ENCODE data around the gene FBXO3. TPM values are rescaled to one million over a fixed set of nuclear protein-coding genes. Genes with fewer than 3 reads are reported as not detected.

The FBXO3 gene
- total RNA-seq, 1 experiment from 2014 or later = 27.2 TPM

GRCh38 chr11:33712436-33712835 lies 61.9 kb downstream of the FBXO3 start:
- BruUV-seq (replicated peaks) = no TSS peak

DNA sequence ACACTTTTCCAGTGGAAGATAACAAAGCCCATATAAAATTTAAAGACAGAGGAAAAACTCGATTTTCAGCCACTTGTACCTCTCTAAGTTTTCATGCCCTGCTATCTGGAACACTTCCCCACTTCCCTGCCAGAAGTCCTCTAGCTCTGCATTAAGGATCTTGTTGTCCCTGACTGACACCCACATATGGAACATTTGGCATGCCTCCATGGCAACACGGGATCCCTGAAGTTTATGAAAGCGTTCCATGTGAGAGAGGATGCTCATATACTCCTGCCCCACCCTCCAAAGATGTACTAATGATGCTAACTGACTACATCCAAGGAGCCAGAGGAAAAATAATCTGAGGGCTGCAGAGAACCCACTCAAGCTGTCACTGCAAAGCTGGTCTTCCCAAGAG lies 64.9 kb downstream of the FBXO3 start:
- Histone ChIP-seq H3K27ac (ENCODE audit: low read depth, low read length) (no peak overlapping the region), H3K9me2 (ENCODE audit: insufficient read depth) (no peaks in the 10 kb centered on the region), H2AFZ (ENCODE audit: low read depth, low read length, poor library complexity, severe bottlenecking) (no peak overlapping the region), H3K27me3 (ENCODE audit: insufficient read depth, low read length) (no peaks in the 10 kb centered on the region), H3K79me2 (ENCODE audit: insufficient read depth, low read length) (peaks cover 12% of the 10 kb centered on the region; the same call in 1 of the 2 replicates), H3K9ac (ENCODE audit: low read length) (no peak overlapping the region), H4K20me1 (ENCODE audit: insufficient read depth) (no peaks in the 10 kb centered on the region; the same call in 1 of the 2 replicates), H3K4me2 (ENCODE audit: low read length) (no peak overlapping the region), H3K4me3 (replicated peaks in 1 of 2; ENCODE audit: low read depth in 1 of 2, low read length in 2 of 2) (no peak overlapping the region), H3K9me3 (ENCODE audit: control insufficient read depth in 1 of 2, insufficient read depth in 1 of 2, low read depth in 1 of 2, low read length in 2 of 2) (no peaks in the 10 kb centered on the region), H3K4me1 (ENCODE audit: control insufficient read depth in 1 of 2, insufficient read depth in 2 of 2, low read length in 2 of 2) (peaks cover 0 to 16% of the 10 kb centered on the region in 2 experiments; a peak in 2 of 4 replicates), H3K36me3 (ENCODE audit: control insufficient read depth in 1 of 2, insufficient read depth in 2 of 2, low read length in 2 of 2) (peaks cover 22 to 45% of the 10 kb centered on the region in 2 experiments)
- TF ChIP-seq POLR2A (IDR thresholded peaks at IDR 0.05; ENCODE audit: borderline replicate concordance, extremely low read depth, insufficient read depth, insufficient read length) = no peak
- TF ChIP-seq, protein P1, sequence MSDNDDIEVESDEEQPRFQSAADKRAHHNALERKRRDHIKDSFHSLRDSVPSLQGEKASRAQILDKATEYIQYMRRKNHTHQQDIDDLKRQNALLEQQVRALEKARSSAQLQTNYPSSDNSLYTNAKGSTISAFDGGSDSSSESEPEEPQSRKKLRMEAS (IDR thresholded peaks at IDR 0.05) = no peak
- no peak for TF ChIP-seq ZFX (IDR thresholded peaks at IDR 0.05)
- no peak for TF ChIP-seq RAD21 (IDR thresholded peaks at IDR 0.05; ENCODE audit: low read depth)
- no peak for TF ChIP-seq ZNF274 (IDR thresholded peaks at IDR 0.05; ENCODE audit: low read depth, low read length)
- no peak for TF ChIP-seq POLR2AphosphoS5 (IDR thresholded peaks at IDR 0.05; ENCODE audit: low read depth, low read length)
- no peak for TF ChIP-seq CEBPB (IDR thresholded peaks at IDR 0.05; ENCODE audit: low read depth)
- TF ChIP-seq CBX3 (IDR thresholded peaks at IDR 0.05; ENCODE audit: low read depth) = no peak
- no peak for TF ChIP-seq SIN3A (IDR thresholded peaks at IDR 0.05; ENCODE audit: low read depth)
- intact Hi-C loops (cut with micrococcal nuclease) = no loop called here
- ChIA-PET POLR2A (no interaction called here), CTCF (interaction anchor here (1.1 to 1.6 kb wide), 2 partner anchors 8 to 33 kb away, joined by 3 to 5 read pairs; no protein-coding TSS in a partner anchor), RAD21 (ENCODE audit: low non-redundant PET in 1 of 2, low total read pairs in 2 of 2, uncharacterized antibody in 2 of 2, unreplicated experiment in 2 of 2) (no interaction called here)
- DNase-seq (ENCODE audit: low read depth, low spot score) (no peak), ATAC-seq (no peak)
- no TSS peak for BruUV-seq (replicated peaks)

More at GRCh38 chr11:33712436-33712835, 61.9 kb downstream of the FBXO3 start:
- no peak overlapping the region for H3K4me2 ChIP-seq (ENCODE audit: low read length)
- POLR2A ChIA-PET = no interaction called here
- H3K4me1 ChIP-seq (ENCODE audit: control insufficient read depth in 1 of 2, insufficient read depth in 2 of 2, low read length in 2 of 2) = no peaks in the 10 kb centered on the region
- no peaks in the 10 kb centered on the region; the same call in 1 of the 2 replicates for H4K20me1 ChIP-seq (ENCODE audit: insufficient read depth)
- H3K9me2 ChIP-seq (ENCODE audit: insufficient read depth) = no peaks in the 10 kb centered on the region
- H3K4me3 ChIP-seq (replicated peaks in 1 of 2; ENCODE audit: low read depth in 1 of 2, low read length in 2 of 2) = no peak overlapping the region
- no peak overlapping the region for H3K9ac ChIP-seq (ENCODE audit: low read length)
- H2AFZ ChIP-seq (ENCODE audit: low read depth, low read length, poor library complexity, severe bottlenecking) = no peak overlapping the region
- no peak for TF ChIP-seq TCF7L2 (IDR thresholded peaks at IDR 0.05; ENCODE audit: borderline replicate concordance, extremely low read depth, insufficient read depth, insufficient read length)
- no peak for TF ChIP-seq YY1 (IDR thresholded peaks at IDR 0.05; ENCODE audit: extremely low read depth, insufficient replicate concordance, low read depth, low read length)
- no peak for TF ChIP-seq ZFX (IDR thresholded peaks at IDR 0.05)
- TF ChIP-seq SIN3A (IDR thresholded peaks at IDR 0.05; ENCODE audit: low read depth) = no peak
- no peak for TF ChIP-seq SP1 (IDR thresholded peaks at IDR 0.05; ENCODE audit: low read depth)
- TF ChIP-seq CEBPB (IDR thresholded peaks at IDR 0.05; ENCODE audit: low read depth) = no peak
- TF ChIP-seq FOSL1 (IDR thresholded peaks at IDR 0.05; ENCODE audit: low read depth) = no peak
- TF ChIP-seq ZNF274 (IDR thresholded peaks at IDR 0.05; ENCODE audit: low read depth, low read length) = no peak
- H3K27ac ChIP-seq (ENCODE audit: low read depth, low read length) = no peak overlapping the region
- CTCF ChIA-PET = no interaction called here
- DNase-seq (ENCODE audit: low read depth, low spot score) (no peak), ATAC-seq (no peak)
- peaks cover 23 to 48% of the 10 kb centered on the region in 2 experiments for H3K36me3 ChIP-seq (ENCODE audit: control insufficient read depth in 1 of 2, insufficient read depth in 2 of 2, low read length in 2 of 2)
- intact Hi-C loops (cut with micrococcal nuclease) = no loop called here
- H3K79me2 ChIP-seq (ENCODE audit: insufficient read depth, low read length) = peaks cover 22% of the 10 kb centered on the region; the same call in 1 of the 2 replicates
- RAD21 ChIA-PET (ENCODE audit: low non-redundant PET in 1 of 2, low total read pairs in 2 of 2, uncharacterized antibody in 2 of 2, unreplicated experiment in 2 of 2) = no interaction called here
- no peaks in the 10 kb centered on the region for H3K9me3 ChIP-seq (ENCODE audit: control insufficient read depth in 1 of 2, insufficient read depth in 1 of 2, low read depth in 1 of 2, low read length in 2 of 2)
- H3K27me3 ChIP-seq (ENCODE audit: insufficient read depth, low read length) = no peaks in the 10 kb centered on the region
